Subcutaneous preadipocyte (primary cell): Measurements from ENCODE around the gene CPOX. TPM values are rescaled to one million over a fixed set of nuclear protein-coding genes. Genes with fewer than 3 reads are reported as not detected.

Experiments
- total RNA-seq: library from RNA; depleted of rRNA; stranded (reverse); fragments of >200 nt; gene quantifications from 2 replicates; pipeline ENCODE4 v1.2.3, GENCODE V29; 2012

CPOX gene
- 20.9 and 24.6 TPM in 2 replicates for total RNA-seq

GRCh38 chr3:98593046-98593936 is at the start of gene CPOX:
Gene CPOX (minus strand): TSS chr3:98593611. CDS start chr3:98593504, 107 bp downstream.

GRCh38 chr3:98531622-98532274 is 61.7 kb downstream of the CPOX start, which contains the start of gene GPR15:
Gene GPR15 (plus strand): TSS chr3:98531978. CDS start chr3:98532034, 56 bp downstream.

Other genes with a start within 250 kb of the CPOX start
- gene OR5K4, start 239.8 kb downstream of the CPOX start, total RNA-seq: not detected in 2 replicates
- not detected in 2 replicates for gene OR5K3, start 202.9 kb downstream of the CPOX start, total RNA-seq
- gene OR5K1, start 130.4 kb downstream of the CPOX start, total RNA-seq: not detected in 2 replicates
- gene OR5K2, start 95.9 kb downstream of the CPOX start, total RNA-seq: not detected in 2 replicates
- gene CLDND1, start 70.7 kb downstream of the CPOX start, total RNA-seq: 31.6 and 32.6 TPM in 2 replicates
- not detected in 2 replicates for gene GPR15, start 61.6 kb downstream of the CPOX start, total RNA-seq
- 0.59 and 1.5 TPM in 2 replicates for gene ST3GAL6, start 169.7 kb upstream of the CPOX start, total RNA-seq